ENCODE data around the gene ZNF260. TPM values are rescaled to one million over a fixed set of nuclear protein-coding genes. Genes with fewer than 3 reads are reported as not detected.

ZNF260 gene
- total and polyA plus RNA-seq, 10 donors = 2.9 to 14.8 (median 10.8) TPM

GRCh38 chr19:36527341-36527740 is 730 bp downstream of the ZNF260 start:
- no peaks in the 10 kb centered on the region for H3K27me3 ChIP-seq (replicated peaks in 1 of 7)
- intact Hi-C loops (cut with DNase I; ENCODE audit: low total_unique reads) = loop anchor here (5.0 kb wide), 1 partner anchor 45 kb away; the partner anchor contains the start of gene ZNF529
- peak overlapping the region in 6 of 8 donors; percentile 87 to 94 (median 92) for H3K27ac ChIP-seq
- DNase-seq = no peak
- TF ChIP-seq CTCF (IDR thresholded peaks at IDR 0.05 in 8 of 11, conservative IDR thresholded peaks at IDR 0.05 in 3 of 11) (no peak), POLR2A (IDR thresholded peaks at IDR 0.05) (no peak), POLR2AphosphoS5 (IDR thresholded peaks at IDR 0.05) (no peak)
- H3K9me3 ChIP-seq = peaks cover 9 to 78% (median 76%) of the 10 kb centered on the region in 8 donors
- 18 to 31% (median 30%) methylated on average over 5 of the region's 5 CpGs for WGBS, 5 donors
- peaks cover 0 to 29% (median 26%) of the 10 kb centered on the region in 6 donors for H3K4me1 ChIP-seq
- peaks cover 3 to 61% (median 32%) of the 10 kb centered on the region in 6 donors for H3K36me3 ChIP-seq
- peak overlapping the region; percentile 54 to 90 (median 66) for H3K4me3 ChIP-seq

- no peaks in the 10 kb centered on the region for H3K27me3 ChIP-seq (replicated peaks in 1 of 7)
- no peak overlapping the region for H3K27ac ChIP-seq
- TF ChIP-seq POLR2A (IDR thresholded peaks at IDR 0.05) (no peak), POLR2AphosphoS5 (IDR thresholded peaks at IDR 0.05) (no peak), CTCF (IDR thresholded peaks at IDR 0.05 in 8 of 11, conservative IDR thresholded peaks at IDR 0.05 in 3 of 11) (no peak)
- WGBS, 5 donors = 75 to 91% (median 85%) methylated on average over 5 of the region's 5 CpGs
- peaks cover 0 to 29% (median 26%) of the 10 kb centered on the region in 6 donors for H3K4me1 ChIP-seq
- H3K9me3 ChIP-seq = peaks cover 11 to 78% (median 76%) of the 10 kb centered on the region in 8 donors
- DNase-seq = no peak
- intact Hi-C loops (cut with DNase I; ENCODE audit: low total_unique reads) = loop anchor here (5.0 kb wide), 1 partner anchor 46 kb away; the partner anchor contains the start of gene ZNF529
- peak overlapping the region in 1 of 8 donors; percentile 90 for H3K4me3 ChIP-seq
- peaks cover 3 to 63% (median 39%) of the 10 kb centered on the region in 6 donors for H3K36me3 ChIP-seq
These were observed 1.5 kb downstream of the ZNF260 start for GRCh38 chr19:36526581-36526980.

GRCh38 chr19:36524617-36525016 is 3.5 kb downstream of the ZNF260 start:
- Histone ChIP-seq H3K9me3 (peaks cover 21 to 78% (median 76%) of the 10 kb centered on the region in 8 donors), H3K4me3 (no peak overlapping the region), H3K36me3 (peaks cover 7 to 72% (median 59%) of the 10 kb centered on the region in 6 donors), H3K27ac (no peak overlapping the region), H3K27me3 (replicated peaks in 1 of 7) (no peaks in the 10 kb centered on the region), H3K4me1 (peaks cover 0 to 27% (median 26%) of the 10 kb centered on the region in 6 donors)
- WGBS, 5 donors = 95 to 98% (median 97%) methylated on average over 4 of the region's 4 CpGs
- no peak for DNase-seq
- intact Hi-C loops (cut with DNase I; ENCODE audit: low total_unique reads) = loop anchor here (5.0 kb wide), 1 partner anchor 48 kb away; the partner anchor contains the start of gene ZNF529
- TF ChIP-seq CTCF (IDR thresholded peaks at IDR 0.05 in 8 of 11, conservative IDR thresholded peaks at IDR 0.05 in 3 of 11) (no peak), POLR2AphosphoS5 (IDR thresholded peaks at IDR 0.05) (no peak), POLR2A (IDR thresholded peaks at IDR 0.05) (no peak)

- intact Hi-C loops (cut with DNase I; ENCODE audit: low total_unique reads) = no loop called here
- Histone ChIP-seq H3K4me3 (no peak overlapping the region), H3K9me3 (peaks cover 66 to 100% (median 100%) of the 10 kb centered on the region in 8 donors), H3K36me3 (peaks cover 42 to 82% (median 59%) of the 10 kb centered on the region in 6 donors), H3K27me3 (replicated peaks in 1 of 7) (no peaks in the 10 kb centered on the region), H3K4me1 (no peaks in the 10 kb centered on the region), H3K27ac (no peak overlapping the region)
- no peak for TF ChIP-seq POLR2AphosphoS5 (IDR thresholded peaks at IDR 0.05)
- TF ChIP-seq POLR2A (IDR thresholded peaks at IDR 0.05) = no peak
- TF ChIP-seq CTCF (IDR thresholded peaks at IDR 0.05 in 8 of 11, conservative IDR thresholded peaks at IDR 0.05 in 3 of 11) = no peak
- 91 to 97% (median 96%) methylated on average over 2 of the region's 2 CpGs for WGBS, 5 donors
- no peak for DNase-seq
These were observed 14.0 kb downstream of the ZNF260 start for GRCh38 chr19:36514012-36514612.

Measured in spleen (tissue), 11 donors.